GM13976 (cell line): Measurements from ENCODE around the gene TBC1D22A.

ENCODE experiments used
- DNase-seq: peaks from one replicate; pipeline ENCODE4 v3.0.0; 2012; ENCODE audit warnings: low spot score
- in situ Hi-C: fragments of 300-500 bp; cut with MboI; formaldehyde crosslinking; loops from one replicate; pipeline ENCODE4 v1.12.0; 2022; ENCODE audit warnings: low sequenced_read_pairs, mixed read lengths, inconsistent platforms; ENCODE audit not compliant: unreplicated experiment
- TF ChIP-seq, protein P1 (sequence below): IDR thresholded peaks from 2 replicates; pipeline ENCODE4 v1.5.1; 2012; ENCODE audit warnings: borderline replicate concordance, mild to moderate bottlenecking; ENCODE audit not compliant: insufficient read depth; ENCODE audit errors: extremely low read depth, missing control alignments, control extremely low read depth

Gene TBC1D22A

GRCh38 chr22:47100019-47100418 lies 337.6 kb downstream of the TBC1D22A start:
- in situ Hi-C loops = no loop called here
- no peak for DNase-seq
- TF ChIP-seq, protein P1, sequence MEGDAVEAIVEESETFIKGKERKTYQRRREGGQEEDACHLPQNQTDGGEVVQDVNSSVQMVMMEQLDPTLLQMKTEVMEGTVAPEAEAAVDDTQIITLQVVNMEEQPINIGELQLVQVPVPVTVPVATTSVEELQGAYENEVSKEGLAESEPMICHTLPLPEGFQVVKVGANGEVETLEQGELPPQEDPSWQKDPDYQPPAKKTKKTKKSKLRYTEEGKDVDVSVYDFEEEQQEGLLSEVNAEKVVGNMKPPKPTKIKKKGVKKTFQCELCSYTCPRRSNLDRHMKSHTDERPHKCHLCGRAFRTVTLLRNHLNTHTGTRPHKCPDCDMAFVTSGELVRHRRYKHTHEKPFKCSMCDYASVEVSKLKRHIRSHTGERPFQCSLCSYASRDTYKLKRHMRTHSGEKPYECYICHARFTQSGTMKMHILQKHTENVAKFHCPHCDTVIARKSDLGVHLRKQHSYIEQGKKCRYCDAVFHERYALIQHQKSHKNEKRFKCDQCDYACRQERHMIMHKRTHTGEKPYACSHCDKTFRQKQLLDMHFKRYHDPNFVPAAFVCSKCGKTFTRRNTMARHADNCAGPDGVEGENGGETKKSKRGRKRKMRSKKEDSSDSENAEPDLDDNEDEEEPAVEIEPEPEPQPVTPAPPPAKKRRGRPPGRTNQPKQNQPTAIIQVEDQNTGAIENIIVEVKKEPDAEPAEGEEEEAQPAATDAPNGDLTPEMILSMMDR = no peak

DNA sequence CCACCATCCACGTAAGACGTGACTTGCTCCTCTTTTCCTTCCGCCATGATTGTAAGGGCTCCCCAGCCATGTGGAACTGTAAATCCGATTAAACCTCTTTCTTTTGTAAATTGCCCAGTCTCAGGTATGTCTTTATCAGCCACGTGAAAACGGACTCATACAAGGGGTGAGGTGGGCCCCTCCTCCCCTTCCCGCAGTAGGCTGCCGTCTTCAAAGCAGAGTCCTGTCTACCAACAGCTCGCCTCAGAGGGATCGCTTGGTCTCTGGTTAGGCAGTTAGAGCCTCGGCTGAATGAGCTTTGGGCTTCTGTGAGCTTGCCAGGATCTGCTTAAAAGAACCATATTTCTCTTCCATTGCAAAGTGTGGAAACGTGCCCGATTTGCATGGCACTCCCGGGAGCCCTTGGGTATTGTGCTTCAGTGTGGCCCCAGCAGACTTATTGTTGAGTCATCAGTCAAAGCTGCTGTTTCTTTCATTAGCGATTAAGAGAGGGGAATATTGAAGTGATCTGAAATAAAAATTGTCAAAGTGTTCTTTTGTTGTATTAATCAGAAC lies 338.3 kb downstream of the TBC1D22A start:
- in situ Hi-C loops = no loop called here
- no peak for DNase-seq

DNA sequence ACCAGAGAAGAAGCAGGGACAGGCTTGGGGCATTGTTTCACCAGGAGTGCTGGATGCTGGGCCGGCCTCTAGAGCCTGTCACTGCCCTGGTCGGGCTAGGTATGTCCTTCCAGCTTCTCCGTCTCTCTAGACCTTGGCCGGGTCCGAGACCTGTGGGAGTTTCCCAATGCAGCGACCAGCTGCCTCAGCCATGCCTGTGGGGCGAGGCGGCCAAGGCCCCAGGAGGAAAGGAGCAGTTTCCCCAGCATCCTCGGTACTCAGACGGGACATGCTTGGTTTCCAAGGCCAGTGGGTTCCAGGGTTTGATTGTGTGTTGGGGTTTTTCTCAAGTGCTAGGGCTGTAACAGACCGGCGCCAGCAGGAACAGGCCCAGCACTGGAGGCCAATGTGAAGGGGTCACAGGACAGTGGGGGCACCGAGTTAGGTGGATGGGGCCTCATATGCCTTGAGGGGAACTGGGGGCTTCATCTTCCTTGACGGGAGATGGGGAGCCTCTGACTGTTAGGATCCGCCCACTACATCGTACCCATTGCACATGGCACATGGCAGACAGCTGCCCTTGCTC lies 339.0 kb downstream of the TBC1D22A start:
- no peak for DNase-seq
- in situ Hi-C loops = no loop called here
- TF ChIP-seq, protein P1 = no peak

More for the DNA sequence above, 338.3 kb downstream of the TBC1D22A start:
- TF ChIP-seq, protein P1 = no peak

- TF ChIP-seq, protein P1 = no peak
- in situ Hi-C loops = no loop called here
Observed at GRCh38 chr22:47102081-47102480, 339.6 kb downstream of the TBC1D22A start.

DNA sequence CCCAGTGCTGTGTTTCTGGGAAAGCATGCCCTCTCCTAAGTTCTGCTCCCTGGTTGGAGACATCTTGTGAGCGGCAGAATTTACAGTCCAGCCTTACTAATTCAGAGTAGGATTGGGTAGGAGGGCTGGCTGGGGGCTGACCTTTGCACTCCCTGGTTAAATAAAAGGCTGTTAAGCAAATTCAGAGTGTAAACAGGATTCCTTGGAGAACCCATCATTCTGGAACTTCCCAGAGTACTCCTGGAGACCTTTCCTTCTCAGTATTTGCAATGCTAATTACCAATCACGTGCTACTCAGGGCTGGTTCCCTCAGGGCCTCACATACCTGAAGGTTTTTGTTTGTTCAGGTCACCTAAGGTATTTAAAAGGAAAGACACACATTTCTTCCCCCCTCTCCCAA lies 340.2 kb downstream of the TBC1D22A start:
- in situ Hi-C loops = no loop called here
- TF ChIP-seq, protein P1 = no peak
- DNase-seq = peak; percentile 7

More at GRCh38 chr22:47102081-47102480, 339.6 kb downstream of the TBC1D22A start:
- DNase-seq = peak; percentile 16

DNA sequence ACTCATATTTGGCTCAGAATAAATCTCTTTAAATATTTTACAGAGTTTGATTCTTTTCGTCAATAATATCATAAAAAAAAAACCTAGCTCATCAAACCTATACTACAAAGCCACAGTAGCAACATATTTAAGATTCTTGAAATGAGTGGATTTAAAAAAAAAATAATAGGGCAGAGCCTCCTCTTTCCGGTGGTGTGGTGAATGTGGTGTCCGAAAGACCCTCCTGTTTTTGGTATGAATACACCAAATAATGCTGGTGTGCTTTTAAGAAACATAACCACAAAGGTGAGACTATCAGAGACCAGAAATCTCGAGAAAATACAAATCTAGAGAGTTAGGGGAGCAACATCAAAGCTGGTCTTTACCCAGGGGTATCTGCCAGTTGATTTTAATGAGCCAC lies 342.6 kb downstream of the TBC1D22A start:
- TF ChIP-seq, protein P1 = no peak
- DNase-seq = no peak
- in situ Hi-C loops = no loop called here

DNA sequence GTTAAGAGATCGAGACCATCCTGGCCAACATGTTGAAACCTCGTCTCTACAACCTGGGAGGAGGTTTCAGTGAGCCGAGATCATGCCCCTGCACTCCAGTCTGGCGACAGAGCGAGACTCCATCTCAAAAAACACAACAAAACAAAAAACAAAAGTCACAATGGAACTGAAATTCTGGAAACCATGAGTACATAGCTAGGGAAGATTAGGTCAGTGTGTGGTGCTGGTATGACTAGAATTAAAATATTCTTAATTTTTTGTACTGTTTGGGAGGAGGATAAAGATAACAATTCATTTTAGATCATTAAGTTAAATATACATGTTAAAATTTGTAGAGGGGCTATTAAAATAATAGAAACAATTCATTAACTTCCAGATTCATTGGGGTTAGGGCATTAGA lies 344.4 kb downstream of the TBC1D22A start:
- TF ChIP-seq, protein P1 = no peak
- no peak for DNase-seq
- in situ Hi-C loops = no loop called here
